HG02623 (cell line): ENCODE measurements around the gene KCNMA1.

Source experiments
- ATAC-seq: cut with Tn5 transposase; IDR thresholded peaks from one replicate; pipeline ENCODE4 v1.9.1; 2021; ENCODE audit warnings: moderate library complexity; ENCODE audit not compliant: unreplicated experiment

The KCNMA1 gene

DNA sequence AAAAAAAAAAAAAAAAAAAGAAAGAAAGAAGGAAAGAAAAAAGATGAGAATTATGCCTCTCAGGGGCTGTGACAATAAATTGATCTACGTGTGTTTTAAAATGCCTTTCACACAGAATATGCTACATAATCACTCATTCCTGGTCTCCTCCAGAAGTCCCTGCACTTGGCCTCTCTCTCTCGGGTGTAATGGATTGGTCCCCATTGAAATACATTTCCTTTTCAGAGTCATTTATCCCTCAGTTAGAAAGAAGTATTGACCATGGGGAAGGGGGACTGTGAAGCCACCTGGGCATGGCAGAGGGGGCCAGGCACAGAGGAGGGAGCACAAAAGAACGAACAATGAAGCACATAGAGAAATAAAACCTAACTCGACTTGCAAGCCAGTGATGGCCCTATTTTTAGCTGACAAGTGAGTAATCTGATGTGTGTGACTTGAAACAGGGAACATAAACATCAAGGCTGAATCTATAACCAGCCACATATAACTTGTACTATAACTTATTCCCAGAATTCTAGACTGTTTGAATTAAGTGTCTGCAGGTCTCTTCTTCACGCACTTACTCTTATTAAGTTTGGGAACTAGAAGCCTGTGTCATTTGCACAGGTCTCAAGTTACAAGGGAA lies 490.8 kb downstream of the KCNMA1 start:
- ATAC-seq: no peak

DNA sequence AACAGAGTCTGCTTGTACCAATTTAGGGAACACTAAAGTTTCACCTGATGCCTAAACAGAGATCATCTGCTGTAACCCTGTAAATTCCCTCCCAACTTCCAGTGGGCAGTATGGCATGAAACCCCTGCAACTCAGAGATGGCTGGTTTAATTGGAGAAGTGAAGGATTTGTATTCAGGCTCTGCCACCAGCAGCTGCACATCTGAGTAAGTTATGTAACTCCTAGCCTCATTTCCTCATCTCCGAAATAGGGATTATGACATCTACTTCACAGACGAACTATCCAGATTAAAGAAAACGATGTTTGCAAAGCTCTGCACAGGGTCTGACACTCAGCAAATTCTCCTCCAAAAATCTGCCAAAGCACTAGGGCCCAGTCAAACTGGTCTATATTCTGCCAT lies 493.0 kb downstream of the KCNMA1 start:
- ATAC-seq: no peak

DNA sequence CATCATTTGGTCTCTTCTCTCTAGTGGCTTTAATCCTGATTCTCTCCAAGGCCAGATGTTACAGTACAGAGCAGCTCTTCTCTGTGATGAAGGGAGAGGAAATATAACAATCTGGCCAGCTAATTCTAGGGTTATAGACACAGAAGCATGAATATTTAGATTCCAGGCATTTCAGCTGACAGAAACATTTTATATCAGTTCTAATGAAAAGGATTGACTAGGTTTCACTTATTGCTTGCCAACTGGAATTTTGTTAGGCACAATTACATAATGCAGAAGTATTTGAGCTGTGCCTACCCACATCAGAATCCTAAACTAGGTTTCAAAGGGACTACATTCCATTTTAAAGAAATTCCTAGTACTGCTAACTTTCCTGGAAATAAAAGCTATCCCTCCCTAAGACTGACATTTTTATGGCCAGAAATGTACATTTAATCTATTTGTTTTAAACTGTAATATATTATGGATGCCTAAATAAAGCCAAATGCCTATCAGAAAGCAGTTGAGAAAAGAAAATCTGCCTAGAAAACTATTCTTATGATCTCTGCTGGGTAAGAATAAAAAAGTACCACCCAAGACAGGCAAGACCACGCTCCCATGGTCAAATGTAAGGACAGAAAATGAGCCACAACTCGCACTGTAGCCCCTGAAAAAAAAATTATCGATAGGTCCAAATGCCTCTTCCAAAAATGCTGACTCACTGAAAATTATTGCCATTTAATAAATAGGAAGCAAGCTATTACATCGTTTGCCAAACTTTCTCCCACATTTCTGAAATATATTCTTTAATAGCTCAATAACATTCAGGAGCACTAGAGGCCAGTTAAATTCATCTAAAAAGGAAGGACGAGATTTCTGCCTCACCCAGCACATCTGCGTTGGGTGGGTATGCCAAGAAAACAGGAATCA lies 498.1 kb downstream of the KCNMA1 start:
- ATAC-seq: no peak

DNA sequence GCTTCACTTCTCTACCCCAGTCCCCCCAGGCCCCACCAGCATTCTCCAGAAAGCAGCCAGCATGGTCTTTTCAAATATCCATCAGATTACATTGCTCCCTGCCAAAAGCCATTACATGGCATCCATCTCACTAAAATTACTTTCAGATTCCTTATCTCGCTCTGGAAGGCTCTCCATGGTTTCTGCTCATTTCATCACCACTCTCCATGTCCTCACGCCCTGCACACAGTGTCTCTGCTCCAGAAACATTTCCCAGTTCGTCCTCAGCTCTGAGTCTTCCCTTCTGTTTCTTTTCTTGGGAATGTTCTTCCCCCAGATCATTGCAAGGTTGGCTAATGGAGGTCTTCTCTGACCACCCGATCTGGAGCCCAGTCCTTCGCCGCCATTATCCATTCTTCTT lies 499.1 kb downstream of the KCNMA1 start:
- no peak for ATAC-seq

DNA sequence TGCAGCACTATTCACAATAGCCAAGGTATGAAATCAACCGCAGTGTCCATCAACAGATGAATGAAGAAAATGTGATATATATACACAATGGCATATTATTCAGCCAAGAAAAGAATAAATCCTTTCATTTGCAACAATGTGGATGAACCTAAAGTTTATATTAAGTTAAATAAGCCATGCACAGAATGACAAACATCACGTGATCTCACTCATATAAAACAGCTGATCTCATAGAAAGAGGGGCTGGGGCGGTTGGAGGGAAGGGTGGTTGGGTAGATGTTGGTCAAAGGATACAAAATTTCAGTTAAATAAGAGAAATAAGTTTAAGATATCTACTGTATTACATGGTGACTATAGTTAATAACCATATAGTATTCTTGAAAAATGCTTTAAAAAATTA lies 502.1 kb downstream of the KCNMA1 start:
- no peak for ATAC-seq

DNA sequence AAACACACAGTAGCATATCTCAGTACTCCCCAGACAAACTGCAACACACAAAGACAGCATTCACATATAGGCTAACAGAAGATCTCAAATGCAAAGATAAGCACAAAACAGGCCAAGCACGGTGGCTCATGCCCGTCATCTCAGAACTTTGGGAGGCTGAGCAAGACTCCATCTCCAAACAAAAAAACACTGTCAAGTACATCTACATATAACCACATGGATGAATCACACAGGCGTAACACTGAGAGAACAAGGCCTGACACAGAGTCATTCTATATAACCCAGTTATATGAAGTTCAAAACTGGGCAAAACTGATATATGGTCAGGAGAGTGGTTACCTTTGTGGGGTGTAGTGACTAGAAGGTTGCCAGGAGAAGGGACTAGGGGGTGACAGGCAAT lies 506.4 kb downstream of the KCNMA1 start:
- no peak for ATAC-seq

DNA sequence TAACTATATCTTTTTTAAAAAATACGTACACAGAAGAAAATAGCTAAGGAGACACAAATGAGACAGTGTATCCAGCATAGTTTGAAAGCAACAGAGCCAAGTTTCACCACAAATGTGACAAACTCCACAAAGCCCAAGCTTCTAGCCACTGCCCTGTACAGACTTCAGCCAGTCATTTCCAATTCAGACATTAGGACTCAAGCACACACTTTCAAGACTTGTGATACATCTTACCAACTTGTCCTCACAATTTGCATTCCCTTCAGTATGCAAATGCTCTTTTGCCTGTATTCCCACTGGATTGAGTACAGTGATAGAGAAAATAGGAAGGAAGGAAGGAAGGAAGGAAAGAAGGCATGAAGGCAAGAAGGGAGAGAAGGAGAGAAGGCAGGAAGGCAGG lies 510.4 kb downstream of the KCNMA1 start:
- no peak for ATAC-seq

DNA sequence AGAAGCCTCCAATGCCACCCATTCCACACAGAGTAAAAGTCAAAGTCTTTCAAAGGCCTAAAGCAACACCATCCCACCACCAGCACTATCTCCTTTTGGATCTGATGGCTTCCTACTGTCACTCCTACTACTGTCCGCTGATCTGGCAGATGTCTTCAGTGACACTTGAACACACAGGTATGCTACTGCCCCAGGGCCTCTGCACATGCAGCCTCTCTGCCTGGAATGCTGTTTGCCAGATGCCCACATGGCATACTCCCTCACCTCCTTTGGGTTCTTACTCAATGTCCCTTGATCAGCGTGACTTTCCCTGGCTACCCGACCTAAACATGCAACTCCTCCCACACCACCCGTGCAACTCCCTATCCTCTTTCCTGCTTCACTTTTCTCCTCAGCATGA lies 512.4 kb downstream of the KCNMA1 start:
- ATAC-seq: no peak

DNA sequence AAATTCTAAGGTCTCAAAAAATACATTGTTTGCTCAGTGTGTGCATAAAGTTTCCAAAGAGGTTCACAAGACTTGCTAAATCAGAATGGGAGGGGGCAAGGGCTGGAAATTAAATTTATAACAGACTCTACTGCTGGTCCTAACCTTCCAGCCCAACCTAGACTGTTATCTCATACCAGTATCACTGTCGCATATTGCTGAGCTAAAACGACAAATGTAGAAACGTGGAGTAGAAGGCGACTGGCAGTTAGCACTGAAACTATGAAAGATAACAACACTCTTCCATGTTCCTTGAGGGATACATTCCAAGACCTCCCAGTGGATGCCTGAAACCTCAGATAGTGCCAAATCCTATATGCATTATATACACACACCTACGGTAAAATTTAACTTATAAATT lies 514.3 kb downstream of the KCNMA1 start:
- ATAC-seq: no peak

DNA sequence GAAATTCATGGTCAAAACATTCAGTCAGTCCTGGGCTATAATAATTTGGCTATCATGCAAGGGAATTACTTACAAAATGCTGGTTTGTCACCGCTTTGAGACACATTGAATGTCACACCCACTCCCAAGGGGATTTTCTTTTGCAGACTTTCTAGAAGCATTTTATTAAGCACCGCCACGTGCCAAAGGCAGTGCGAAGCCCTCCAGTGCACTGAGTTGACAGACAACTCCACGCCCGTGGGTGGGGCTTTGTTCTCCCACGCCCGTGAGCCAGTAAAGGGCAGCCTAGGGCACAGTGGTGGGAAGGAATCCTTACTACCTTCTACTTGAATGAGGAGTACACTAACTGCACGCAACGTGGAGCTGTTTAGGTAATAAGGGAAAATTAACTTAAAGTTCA lies 515.8 kb downstream of the KCNMA1 start:
- ATAC-seq: no peak

DNA sequence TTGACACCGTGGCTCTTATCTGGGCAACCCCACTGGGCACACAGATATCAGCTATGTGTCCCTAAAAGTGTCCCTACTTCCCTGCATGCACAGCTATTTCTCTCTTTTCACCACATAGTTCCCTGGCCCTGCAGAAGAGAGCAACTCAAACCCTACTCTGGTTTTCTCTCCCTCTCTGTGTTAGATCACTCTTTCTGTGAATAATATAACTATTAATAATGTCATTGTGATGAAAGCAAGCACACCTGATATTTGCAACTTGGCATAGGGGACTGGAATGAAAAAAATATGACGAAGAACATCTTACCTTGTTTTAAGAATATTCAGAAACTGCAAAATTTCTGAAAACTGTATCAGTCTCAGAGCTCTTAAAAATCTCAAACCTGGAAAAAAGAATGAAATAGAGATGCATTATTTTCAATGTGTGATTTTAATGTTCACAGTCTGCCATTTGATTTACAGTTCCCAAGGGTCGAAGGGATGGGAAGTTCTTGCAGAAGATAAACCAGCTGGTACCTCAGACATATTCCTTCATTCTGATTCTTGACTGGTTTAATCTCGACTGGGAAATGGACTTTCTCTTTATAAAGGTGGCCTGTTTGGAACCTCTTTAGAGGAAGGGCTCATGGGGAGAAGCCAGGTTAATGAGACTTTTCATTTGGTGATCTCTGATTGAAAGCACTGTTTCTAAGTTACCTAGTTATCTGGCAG lies 516.8 kb downstream of the KCNMA1 start:
- ATAC-seq: no peak

DNA sequence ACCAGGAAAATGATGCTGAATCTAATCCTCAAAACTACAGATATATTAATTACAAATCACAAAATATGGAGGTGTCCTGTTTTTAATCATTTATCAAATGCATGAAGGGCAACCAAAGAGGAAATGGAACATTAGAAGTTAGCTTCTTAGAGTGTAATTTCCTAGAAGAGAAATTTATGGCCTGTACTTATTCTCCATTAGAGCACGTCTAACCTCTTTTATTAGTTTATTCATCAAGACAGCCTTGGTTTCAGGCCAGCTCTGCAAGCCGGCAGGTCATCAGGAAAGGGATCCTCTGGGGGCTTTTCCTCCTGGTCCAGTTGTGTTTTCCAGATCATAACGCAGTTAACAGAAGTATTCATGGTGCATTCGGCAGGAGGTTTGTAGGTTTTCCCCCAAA lies 517.6 kb downstream of the KCNMA1 start:
- ATAC-seq: no peak

DNA sequence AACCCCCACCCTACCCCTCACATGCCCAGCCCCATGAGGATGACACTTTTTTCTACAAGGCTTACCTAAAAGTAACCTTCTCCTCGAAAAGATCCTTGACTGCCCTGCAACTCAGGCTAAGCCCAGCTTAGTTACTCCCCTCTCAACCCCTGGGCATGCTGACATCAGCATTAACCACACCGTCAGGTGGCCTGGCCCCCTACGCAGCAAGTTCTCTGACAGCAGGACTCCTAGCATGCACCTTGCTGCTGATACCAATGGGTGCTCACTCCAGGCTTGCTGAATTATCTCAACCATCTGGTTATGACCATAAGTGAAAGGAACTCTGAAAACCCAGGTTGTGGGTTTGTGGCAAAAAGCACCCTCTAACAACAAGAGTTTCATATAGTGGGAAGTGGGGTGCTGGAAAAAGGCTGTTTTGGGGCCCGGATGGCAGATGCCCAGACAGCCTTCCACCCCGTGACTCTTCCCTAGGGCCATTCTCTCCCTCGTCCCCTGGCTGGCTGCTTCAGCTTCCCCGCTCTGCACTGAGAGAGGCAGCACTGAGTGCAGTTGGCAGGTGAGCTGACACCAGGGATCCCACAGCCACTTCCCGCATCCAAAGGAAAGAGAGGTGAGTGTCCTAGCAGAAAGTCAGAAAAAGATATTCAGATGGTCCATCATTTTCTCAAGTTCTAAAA lies 518.9 kb downstream of the KCNMA1 start:
- no peak for ATAC-seq

DNA sequence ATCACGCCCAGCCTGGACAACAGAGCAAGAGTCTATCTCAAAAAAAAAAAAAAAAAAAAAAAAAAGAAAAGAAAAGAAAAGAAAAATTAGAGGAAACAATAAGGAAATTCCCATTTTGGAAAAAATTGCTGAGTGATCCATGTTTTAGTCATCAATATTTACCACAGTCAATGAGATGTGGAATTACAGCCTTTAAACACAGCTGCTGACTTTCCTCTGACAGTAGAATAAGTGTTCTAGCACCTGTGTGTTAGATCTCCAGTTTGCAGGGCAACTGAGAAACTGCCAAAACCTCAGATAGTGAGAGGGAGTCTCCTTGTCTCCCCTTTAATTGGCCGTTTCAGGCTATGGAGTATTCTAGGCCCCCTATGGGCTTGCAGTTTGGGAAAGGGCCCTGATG lies 520.1 kb downstream of the KCNMA1 start:
- no peak for ATAC-seq

DNA sequence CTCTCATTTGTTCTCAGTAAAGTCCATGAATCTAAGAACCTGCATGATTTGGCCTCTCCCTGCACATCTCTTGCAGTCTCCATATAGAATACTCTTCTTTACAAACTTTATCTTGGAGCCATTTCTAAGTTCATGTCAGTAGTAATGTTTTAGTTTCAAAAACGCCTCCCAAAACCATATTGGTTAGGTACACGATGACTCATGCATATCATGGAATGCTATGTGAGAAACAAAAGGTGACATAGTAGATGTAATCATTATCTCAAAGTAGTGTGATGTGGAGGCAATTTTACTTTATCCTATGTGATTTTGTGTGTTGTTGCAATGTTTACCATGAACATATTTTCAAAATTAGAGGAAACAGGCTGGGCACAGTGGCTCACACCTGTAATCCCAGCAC lies 520.7 kb downstream of the KCNMA1 start:
- ATAC-seq: no peak

DNA sequence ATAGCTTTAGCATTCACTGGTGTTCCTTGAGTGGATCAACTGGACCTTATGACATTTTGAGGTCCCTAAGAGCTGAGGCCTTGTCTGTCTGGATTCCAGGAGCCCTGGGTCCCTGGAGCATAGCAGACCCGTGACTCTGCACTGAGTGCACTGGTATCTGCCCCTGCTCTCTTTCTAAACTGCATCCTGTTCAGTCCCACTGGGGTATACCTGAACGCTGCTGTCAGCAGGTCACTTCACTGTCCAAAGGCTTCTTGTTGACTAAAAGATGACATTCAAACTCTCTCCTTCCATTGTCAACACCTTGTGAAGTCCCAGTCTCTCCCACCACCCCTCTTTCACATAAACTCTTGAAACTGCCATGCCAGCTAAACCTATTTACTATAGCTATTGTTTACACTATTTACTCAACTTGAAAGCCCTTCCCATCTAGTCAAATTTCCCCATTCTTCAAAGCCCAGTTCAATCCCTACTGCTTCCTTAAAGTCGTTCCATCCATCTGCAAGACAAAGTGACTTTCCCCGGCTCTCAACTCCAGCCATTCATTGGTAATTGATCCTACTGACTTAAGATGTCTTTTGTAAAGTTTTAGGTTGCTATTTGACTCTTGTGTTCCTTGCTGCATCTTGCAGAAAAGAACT lies 523.3 kb downstream of the KCNMA1 start:
- no peak for ATAC-seq

DNA sequence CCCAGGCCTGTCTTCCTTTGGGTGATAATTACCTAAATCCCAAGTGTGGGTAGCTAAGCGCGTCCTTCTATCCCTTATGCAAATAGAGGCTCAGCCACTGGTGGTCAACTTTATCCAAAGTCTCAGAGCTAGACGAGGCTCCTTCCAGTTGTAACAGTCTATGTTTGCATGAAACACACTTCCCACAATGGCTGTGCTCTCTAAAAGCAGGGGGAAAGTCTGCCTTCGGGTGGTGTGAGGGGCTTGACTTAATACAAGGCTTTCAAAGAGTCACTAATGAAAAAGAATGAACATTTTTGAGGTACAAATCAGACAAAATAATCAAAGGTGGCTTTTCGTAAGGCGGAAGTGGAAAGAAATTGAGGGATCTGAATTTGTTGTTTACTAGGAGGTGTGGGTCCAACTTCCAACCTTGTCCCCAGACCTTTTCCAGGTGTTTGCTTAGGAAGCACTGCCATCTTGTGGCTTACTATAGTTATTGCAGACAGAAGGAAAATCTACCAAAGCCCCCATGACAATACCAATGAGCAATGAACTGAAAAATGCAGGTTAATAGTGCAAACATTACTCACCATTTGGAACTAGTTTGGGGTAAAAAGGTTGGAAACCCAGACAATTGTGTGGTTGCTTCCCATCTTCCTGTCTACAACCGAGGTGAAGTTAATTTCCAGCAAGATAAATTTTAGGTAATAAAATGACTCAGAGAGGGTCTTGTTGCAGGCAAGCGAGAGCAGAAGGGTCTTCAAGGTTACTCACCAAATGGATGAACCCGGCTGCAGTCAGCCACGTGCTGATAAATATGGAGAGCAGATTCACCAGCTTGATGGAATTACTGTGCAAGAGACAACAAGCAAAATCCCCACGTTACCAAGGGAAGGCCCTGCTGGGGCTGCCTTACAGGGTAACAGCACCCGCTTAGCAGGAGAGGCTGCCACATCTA lies 525.7 kb downstream of the KCNMA1 start:
- peak; percentile 64 for ATAC-seq

DNA sequence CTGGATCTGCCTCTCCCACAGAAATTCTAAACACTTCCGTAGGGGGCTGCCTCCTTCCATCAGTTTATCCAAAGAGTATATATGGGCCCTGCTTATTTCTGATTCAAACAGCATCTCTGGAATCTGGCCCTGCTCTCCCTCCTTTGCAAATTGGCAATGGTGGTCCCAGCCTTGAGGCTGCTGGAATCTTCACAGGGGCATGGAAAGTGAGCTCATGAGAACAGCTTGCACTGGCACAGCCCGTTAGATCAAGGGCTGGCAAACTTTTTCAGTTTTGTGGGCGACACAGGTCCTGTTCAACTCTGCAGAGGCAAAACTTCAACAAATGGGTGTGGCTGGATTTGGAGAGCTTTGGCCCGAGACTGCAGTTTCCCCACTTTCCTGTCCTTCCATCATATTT lies 526.9 kb downstream of the KCNMA1 start:
- ATAC-seq: no peak

DNA sequence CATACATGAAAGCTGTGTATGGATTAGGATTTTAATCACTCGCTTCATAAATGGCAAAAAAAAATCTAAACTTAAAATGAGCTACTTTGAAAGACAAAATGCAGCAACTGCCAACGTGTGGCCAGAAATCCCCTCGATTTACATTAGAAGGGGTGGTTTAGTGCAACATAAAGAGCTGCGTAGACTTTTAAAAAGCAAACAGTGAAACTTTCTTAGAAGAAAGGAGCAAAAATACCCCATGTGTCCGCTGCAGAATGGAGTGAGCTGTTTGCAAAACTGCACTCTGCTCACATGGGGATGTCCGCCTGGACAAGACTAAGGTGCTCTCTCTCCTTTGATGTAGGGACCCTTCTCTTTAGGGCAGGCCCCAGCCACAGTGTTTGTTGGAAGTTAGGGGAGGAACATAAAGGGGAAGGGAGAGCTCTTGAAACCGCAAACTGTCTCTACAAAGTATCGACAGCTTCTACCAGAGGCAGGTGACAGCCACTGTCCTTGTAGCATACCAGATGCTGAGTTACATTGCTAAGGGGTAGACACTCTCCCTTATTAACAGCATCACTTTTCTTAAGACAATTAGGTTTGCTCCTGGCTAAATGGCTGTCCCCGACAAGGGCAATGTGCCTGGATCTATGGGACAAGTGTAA lies 528.1 kb downstream of the KCNMA1 start:
- ATAC-seq: no peak
